HepG2 (cell line): ENCODE results near the gene QKI. TPM values are rescaled to one million over a fixed set of nuclear protein-coding genes. Genes with fewer than 3 reads are reported as not detected.

Experiments used
- AHR ChIP-seq: IDR thresholded peaks from 2 replicates; pipeline ENCODE4 v1.6.1; 2018; ENCODE audit warnings: missing genetic modification reagents, missing compliant biosample characterization
- FOXA3 ChIP-seq: IDR thresholded peaks from 2 replicates; pipeline ENCODE4 v1.6.1; 2016; ENCODE audit warnings: missing genetic modification reagents, missing compliant biosample characterization
- HCFC1 ChIP-seq: fragments of 150-350 bp; IDR thresholded peaks from 2 replicates; pipeline ENCODE4 v1.6.1; 2014; ENCODE audit warnings: low read depth, low read length
- HNF1A ChIP-seq, 2 experiments: sonication (generic) in 1 of 2; formaldehyde crosslinking in 1 of 2; IDR thresholded peaks; 2 replicates each; pipeline versions ENCODE4 v1.4.0 to v1.6.1; 2016 to 2020; ENCODE audit warnings: borderline replicate concordance in 1 of 2, low read depth in 1 of 2, mild to moderate bottlenecking in 1 of 2, missing genetic modification reagents in 1 of 2
- HNRNPK ChIP-seq: fragments of 200-400 bp; formaldehyde crosslinking; IDR thresholded peaks from 2 replicates; pipeline ENCODE4 v1.6.1; 2018; ENCODE audit warnings: low read length, low read depth, moderate library complexity, mild to moderate bottlenecking; ENCODE audit not compliant: poor library complexity, severe bottlenecking
- MED8 ChIP-seq: sonication (generic); formaldehyde crosslinking; IDR thresholded peaks from 2 replicates; pipeline ENCODE4 v1.8.1; 2023; ENCODE audit warnings: mild to moderate bottlenecking, missing genetic modification reagents; ENCODE audit not compliant: insufficient replicate concordance
- PAX8 ChIP-seq: sonication (generic); formaldehyde crosslinking; IDR thresholded peaks from 2 replicates; pipeline ENCODE4 v1.8.0; 2022; ENCODE audit warnings: mild to moderate bottlenecking, missing genetic modification reagents, borderline replicate concordance
- RXRA ChIP-seq: sonication (generic); formaldehyde crosslinking; IDR thresholded peaks from 2 replicates; pipeline ENCODE4 v1.5.1; 2020; ENCODE audit warnings: missing genetic modification reagents
- SPEN ChIP-seq: sonication (generic); formaldehyde crosslinking; IDR thresholded peaks from 2 replicates; pipeline ENCODE4 v1.5.1; 2020; ENCODE audit warnings: low read depth, mild to moderate bottlenecking, missing genetic modification reagents
- SRSF9 ChIP-seq: fragments of 200-400 bp; formaldehyde crosslinking; IDR thresholded peaks from 2 replicates; pipeline ENCODE4 v1.6.1; 2018; ENCODE audit warnings: borderline replicate concordance, mild to moderate bottlenecking, low read depth, low read length; ENCODE audit not compliant: insufficient read depth, poor library complexity, severe bottlenecking
- STAT6 ChIP-seq: sonication (generic); formaldehyde crosslinking; IDR thresholded peaks from 2 replicates; pipeline ENCODE4 v1.4.0; 2020; ENCODE audit warnings: missing genetic modification reagents, mild to moderate bottlenecking, borderline replicate concordance
- U2AF1 ChIP-seq: fragments of 200-400 bp; formaldehyde crosslinking; optimal IDR thresholded peaks from 2 replicates; pipeline ENCODE3; 2017; ENCODE audit warnings: mild to moderate bottlenecking, low read depth, low read length
- ZBTB8A ChIP-seq: sonication (generic); formaldehyde crosslinking; IDR thresholded peaks from 2 replicates; pipeline ENCODE4 v1.4.0; 2020; ENCODE audit warnings: mild to moderate bottlenecking, low read depth, missing genetic modification reagents, borderline replicate concordance
- ZNF329 ChIP-seq: sonication (generic); formaldehyde crosslinking; IDR thresholded peaks from 2 replicates; pipeline ENCODE4 v1.9.0; 2021; ENCODE audit warnings: low read depth, mild to moderate bottlenecking, missing genetic modification reagents
- ZNF597 ChIP-seq: sonication (generic); formaldehyde crosslinking; IDR thresholded peaks from 2 replicates; pipeline ENCODE4 v1.5.0; 2020; ENCODE audit warnings: missing genetic modification reagents
- ZNF615 ChIP-seq: sonication (generic); formaldehyde crosslinking; IDR thresholded peaks from 2 replicates; pipeline ENCODE4 v1.5.0; 2020; ENCODE audit warnings: mild to moderate bottlenecking, missing genetic modification reagents, borderline replicate concordance
- ZNF703 ChIP-seq: sonication (generic); formaldehyde crosslinking; IDR thresholded peaks from 2 replicates; pipeline ENCODE4 v1.5.1; 2020; ENCODE audit warnings: missing genetic modification reagents, mild to moderate bottlenecking, moderate library complexity, borderline replicate concordance
- ZNF749 ChIP-seq: sonication (generic); formaldehyde crosslinking; IDR thresholded peaks from 2 replicates; pipeline ENCODE4 v1.8.0; 2022; ENCODE audit warnings: mild to moderate bottlenecking, missing genetic modification reagents, moderate library complexity, borderline replicate concordance
- ZNF75D ChIP-seq: sonication (generic); formaldehyde crosslinking; IDR thresholded peaks from 2 replicates; pipeline ENCODE4 v1.8.1; 2023; ENCODE audit warnings: missing genetic modification reagents, mild to moderate bottlenecking, borderline replicate concordance
- polyA plus RNA-seq, 8 experiments: library from polyadenylated mRNA; depleted of rRNA in 3 of 8; stranded (reverse) in 7 of 8; unstranded in 1 of 8; fragments of >200 nt; fragmentation: Illumina TruSeq in 4 of 8; extraction: Trizol in 4 of 8; gene quantifications; 2 replicates each; pipeline versions ENCODE4 v1.2.1 to v1.2.3, GENCODE V29; 2011 to 2016; ENCODE audit warnings: low read depth in 4 of 8, missing spikeins in 1 of 8, mixed read lengths in 1 of 8; ENCODE audit not compliant: insufficient read depth in 1 of 8
- total RNA-seq, 5 experiments: library from RNA; depleted of rRNA; stranded (reverse); fragments of >200 nt; fragmentation: Illumina TruSeq; extraction: Trizol; gene quantifications; 2 replicates each; pipeline ENCODE4 v1.2.3, GENCODE V29; 2016; ENCODE audit warnings: low read depth in 1 of 5

QKI gene
- total and polyA plus RNA-seq, 2 of the 13 experiments (the other 11 are each of a cell fraction or from before 2014, with no cell fraction given) = 136 to 137 TPM

GRCh38 chr6:163405412-163406309 is 8.9 kb upstream of the QKI start (continued):
- TF ChIP-seq U2AF1 (no peak), ZNF749 (CRISPR knock-in tag) (no peak), ZNF615 (CRISPR knock-in tag) (no peak), SPEN (CRISPR knock-in tag) (peak; percentile 25; the same call in 1 of the 2 replicates), ZBTB8A (CRISPR knock-in tag) (no peak), MED8 (CRISPR knock-in tag) (no peak), STAT6 (no peak), HNF1A (IDR thresholded peaks at IDR 0.05; ENCODE audit: low read depth) (no peak), HNF1A (CRISPR knock-in tag; IDR thresholded peaks at IDR 0.05; ENCODE audit: borderline replicate concordance) (peak; percentile 59; the same call in 1 of the 2 replicates), SRSF9 (no peak), FOXA3 (CRISPR knock-in tag) (peak; percentile 44; the same call in 1 of the 2 replicates), HNRNPK (no peak), HCFC1 (no peak), ZNF703 (CRISPR knock-in tag) (no peak), PAX8 (CRISPR knock-in tag) (no peak), ZNF75D (CRISPR knock-in tag) (no peak), ZNF597 (CRISPR knock-in tag) (no peak), ZNF329 (CRISPR knock-in tag) (0 out of 2 replicates have a peak, but pooled peaks have one; percentile 46), AHR (CRISPR knock-in tag) (peak; percentile 13; the same call in 1 of the 2 replicates), RXRA (CRISPR knock-in tag) (peak; percentile 96)
